Activated CD8-positive, alpha-beta memory T cell treated with anti-CD3 and anti-CD28 coated beads, Interleukin-2, amount 50 U/mL, for 48 hours (primary cell): ENCODE data around the gene RALGDS.
"Not testable (repeated sequence)": the region's sequence is repeated elsewhere in the genome, so short reads cannot be mapped to it uniquely, and the experiment has no call there.

Experiments used
- DNase-seq: peaks from one replicate; pipeline ENCODE4 v3.0.0-alpha.2; 2020

RALGDS gene

GRCh38 chr9:133083688-133084087, 37.4 kb downstream of the RALGDS start:
- DNase-seq: not testable (repeated sequence)

- DNase-seq: not testable (repeated sequence)
These were observed 38.9 kb downstream of the RALGDS start for GRCh38 chr9:133081957-133082644.

GRCh38 chr9:133080786-133081779, 40.0 kb downstream of the RALGDS start:
- not testable (repeated sequence) for DNase-seq

- DNase-seq: no peak
These were observed 40.9 kb downstream of the RALGDS start for GRCh38 chr9:133080161-133080560.

GRCh38 chr9:133078486-133078885, 42.6 kb downstream of the RALGDS start:
- no peak for DNase-seq

- DNase-seq: no peak
These were observed 44.3 kb downstream of the RALGDS start for GRCh38 chr9:133076691-133077090.

- no peak for DNase-seq
These were observed 45.0 kb downstream of the RALGDS start for GRCh38 chr9:133075925-133076630.

- no peak for DNase-seq
These were observed 46.9 kb downstream of the RALGDS start for GRCh38 chr9:133074111-133074651.

- DNase-seq: no peak
These were observed 47.7 kb downstream of the RALGDS start for GRCh38 chr9:133073086-133074014.

- not testable (repeated sequence) for DNase-seq
These were observed 48.8 kb downstream of the RALGDS start for GRCh38 chr9:133072210-133072609.

GRCh38 chr9:133071484-133072150, 49.4 kb downstream of the RALGDS start:
- DNase-seq: no peak

- not testable (repeated sequence) for DNase-seq
These were observed 50.1 kb downstream of the RALGDS start for GRCh38 chr9:133070985-133071384.

- DNase-seq: not testable (repeated sequence)
These were observed 50.5 kb downstream of the RALGDS start for GRCh38 chr9:133070500-133070961.

- not testable (repeated sequence) for DNase-seq
These were observed 52.6 kb downstream of the RALGDS start for GRCh38 chr9:133068431-133068830.

- DNase-seq: no peak
These were observed 53.2 kb downstream of the RALGDS start for GRCh38 chr9:133067813-133068212.

GRCh38 chr9:133067006-133067405, 54.0 kb downstream of the RALGDS start:
- DNase-seq: no peak

- DNase-seq: no peak
These were observed 54.7 kb downstream of the RALGDS start for GRCh38 chr9:133066181-133066983.

GRCh38 chr9:133065070-133065388, 56.0 kb downstream of the RALGDS start:
- DNase-seq: no peak

- no peak for DNase-seq
These were observed 56.6 kb downstream of the RALGDS start for GRCh38 chr9:133064241-133065069.
